ENCODE results near the gene APPBP2. TPM values are rescaled to one million over a fixed set of nuclear protein-coding genes. Genes with fewer than 3 reads are reported as not detected.

Gene APPBP2
- total RNA-seq, 1 experiment from 2014 or later, result 33.1 TPM

DNA sequence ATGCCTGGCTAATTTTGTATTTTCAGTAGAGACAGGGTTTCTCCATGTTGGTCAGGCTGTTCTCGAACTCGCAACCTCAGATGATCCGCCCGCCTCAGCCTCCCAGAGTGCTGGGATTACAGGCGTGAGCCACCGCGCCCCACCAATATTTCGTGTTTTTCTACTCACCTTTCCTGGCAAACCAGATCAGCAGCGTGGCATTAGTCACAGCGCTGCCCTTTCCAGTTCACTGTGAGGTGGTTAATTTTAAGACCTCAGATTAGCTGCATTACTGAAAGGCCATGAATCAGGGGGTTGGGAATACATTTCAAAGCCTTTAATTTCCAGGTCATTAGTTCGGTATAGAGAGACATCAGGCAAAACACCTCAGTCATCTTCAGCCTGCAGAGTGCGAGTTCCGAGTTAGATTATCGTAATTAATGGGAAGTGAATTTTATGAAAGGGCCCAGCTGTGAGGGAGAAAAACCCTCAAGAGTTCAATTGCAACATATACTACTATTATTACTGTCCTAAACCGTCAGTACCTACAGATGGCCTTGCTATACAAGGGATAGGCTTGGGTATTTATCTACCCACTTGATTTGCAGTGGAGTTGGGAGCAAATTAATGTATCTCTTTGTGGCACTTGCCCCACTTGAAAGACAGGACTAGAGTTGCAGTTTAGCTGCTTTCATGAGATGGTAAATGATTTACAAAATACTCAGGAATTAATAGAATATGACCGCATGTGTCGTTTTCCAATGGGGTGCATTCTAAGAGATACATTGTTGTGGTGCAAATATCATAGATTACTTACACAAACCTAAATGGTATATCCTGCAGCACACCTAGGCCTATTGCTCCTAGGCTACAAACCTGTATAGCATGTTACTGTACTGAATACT, 132.0 kb downstream of the APPBP2 start:
- TF ChIP-seq, protein P1, sequence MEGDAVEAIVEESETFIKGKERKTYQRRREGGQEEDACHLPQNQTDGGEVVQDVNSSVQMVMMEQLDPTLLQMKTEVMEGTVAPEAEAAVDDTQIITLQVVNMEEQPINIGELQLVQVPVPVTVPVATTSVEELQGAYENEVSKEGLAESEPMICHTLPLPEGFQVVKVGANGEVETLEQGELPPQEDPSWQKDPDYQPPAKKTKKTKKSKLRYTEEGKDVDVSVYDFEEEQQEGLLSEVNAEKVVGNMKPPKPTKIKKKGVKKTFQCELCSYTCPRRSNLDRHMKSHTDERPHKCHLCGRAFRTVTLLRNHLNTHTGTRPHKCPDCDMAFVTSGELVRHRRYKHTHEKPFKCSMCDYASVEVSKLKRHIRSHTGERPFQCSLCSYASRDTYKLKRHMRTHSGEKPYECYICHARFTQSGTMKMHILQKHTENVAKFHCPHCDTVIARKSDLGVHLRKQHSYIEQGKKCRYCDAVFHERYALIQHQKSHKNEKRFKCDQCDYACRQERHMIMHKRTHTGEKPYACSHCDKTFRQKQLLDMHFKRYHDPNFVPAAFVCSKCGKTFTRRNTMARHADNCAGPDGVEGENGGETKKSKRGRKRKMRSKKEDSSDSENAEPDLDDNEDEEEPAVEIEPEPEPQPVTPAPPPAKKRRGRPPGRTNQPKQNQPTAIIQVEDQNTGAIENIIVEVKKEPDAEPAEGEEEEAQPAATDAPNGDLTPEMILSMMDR (IDR thresholded peaks at IDR 0.05; ENCODE audit: unreplicated experiment), result no peak
- Mint-ChIP-seq H3K9me3 (ENCODE audit: unreplicated experiment) (no peaks in the 10 kb centered on the region), H3K4me3 (ENCODE audit: unreplicated experiment) (no peak overlapping the region), H3K36me3 (ENCODE audit: insufficient read depth, unreplicated experiment) (no peaks in the 10 kb centered on the region), H3K4me1 (ENCODE audit: insufficient read depth, unreplicated experiment) (peaks cover 15% of the 10 kb centered on the region), H3K27me3 (ENCODE audit: insufficient read depth, unreplicated experiment) (no peaks in the 10 kb centered on the region), H3K27ac (ENCODE audit: low read depth, unreplicated experiment) (no peak overlapping the region)
- DNase-seq (ENCODE audit: unreplicated experiment), result no peak
- ChIA-PET POLR2A (interaction anchor here (1.2 to 9.5 kb wide), 2 partner anchors 12 to 38 kb away, joined by 4 to 163 read pairs; no protein-coding TSS in a partner anchor), CTCF (no interaction called here)
- BruUV-seq (replicated peaks), result no TSS peak
- intact Hi-C loops (cut with micrococcal nuclease), result loop anchor here (2.0 to 10.0 kb wide), 4 partner anchors 37 to 162 kb away; no protein-coding TSS in a partner anchor

Other genes with a start within 250 kb of the APPBP2 start
- 52.2 and 62.9 TPM in 2 replicates for gene USP32, start 134.1 kb downstream of the APPBP2 start, total RNA-seq (2022)
- not detected in 2 replicates for gene CHCT1, start 103.8 kb downstream of the APPBP2 start, total RNA-seq (2022)
- gene PPM1D, start 74.0 kb upstream of the APPBP2 start, total RNA-seq (2022), result 14.3 and 16.1 TPM in 2 replicates
- gene BCAS3, start 151.6 kb upstream of the APPBP2 start, total RNA-seq (2022), result 14.6 and 19.6 TPM in 2 replicates

Data from MCF 10A (cell line).